Aorta (tissue), 5 donors: Measurements from ENCODE around the gene ZNF776. TPM values are rescaled to one million over a fixed set of nuclear protein-coding genes. Genes with fewer than 3 reads are reported as not detected.

Source experiments
- ATAC-seq: fragments of 200-7000 bp; cut with Tn5 transposase; one replicate; pipeline ENCODE4 v1.9.1; 2022; ENCODE audit warnings: moderate library complexity; ENCODE audit not compliant: low FRiP score
- DNase-seq, 2 donors: peaks; one replicate each; pipeline ENCODE4 v3.0.0-alpha.2; 2020
- H3K27ac ChIP-seq, 2 donors: one replicate each; pipeline ENCODE4 v1.5.1; 2013; ENCODE audit warnings: low read length in 2 of 2, mild to moderate bottlenecking in 2 of 2, moderate library complexity in 2 of 2, control low read depth in 1 of 2, inconsistent platforms in 1 of 2, low read depth in 1 of 2
- H3K27me3 ChIP-seq, 2 donors: one replicate each; pipeline ENCODE4 v1.6.1; 2013; ENCODE audit warnings: control low read depth in 1 of 2, low read length in 1 of 2, mild to moderate bottlenecking in 1 of 2, moderate library complexity in 1 of 2; ENCODE audit not compliant: insufficient read depth in 2 of 2, control insufficient read depth in 1 of 2
- H3K36me3 ChIP-seq, 2 donors: one replicate each; pipeline ENCODE4 v1.6.1; 2013; ENCODE audit warnings: control low read depth in 1 of 2, low read length in 1 of 2, mild to moderate bottlenecking in 1 of 2; ENCODE audit not compliant: insufficient read depth in 2 of 2, control insufficient read depth in 1 of 2
- H3K4me1 ChIP-seq, 2 donors: one replicate each; pipeline ENCODE4 v1.6.1; 2013; ENCODE audit warnings: low read length in 2 of 2, control low read depth in 1 of 2, mild to moderate bottlenecking in 1 of 2, moderate library complexity in 1 of 2; ENCODE audit not compliant: insufficient read depth in 2 of 2, control insufficient read depth in 1 of 2
- H3K4me3 ChIP-seq, 2 donors: one replicate each; pipeline ENCODE4 v1.5.1; 2013; ENCODE audit warnings: low read length in 2 of 2, control low read depth in 1 of 2, mild to moderate bottlenecking in 1 of 2
- H3K9me3 ChIP-seq: one replicate; pipeline ENCODE4 v1.6.1; 2013; ENCODE audit warnings: mild to moderate bottlenecking, low read length; ENCODE audit not compliant: control insufficient read depth
- WGBS, 2 donors: extraction: QIAGEN DNeasy Blood & Tissue Kit; methylation state at CpG; one replicate each; pipeline ENCODE4 v1.1.7; 2013; 5-methylcytosine and 5-hydroxymethylcytosine counted together
- intact Hi-C, 2 donors: fragments of 100-400 bp; cut with DNase I; formaldehyde crosslinking; loops; one replicate each; pipeline versions ENCODE4 v1.14.2 to v1.15.0; 2022
- polyA plus RNA-seq, 2 donors: library from polyadenylated mRNA; stranded (reverse); fragments of 200-250 nt; gene quantifications; one replicate each; pipeline ENCODE4 v1.2.3, GENCODE V29; 2013
- total RNA-seq, 2 donors: library from RNA; stranded (reverse); fragmentation: NEBNext Ultra II Directional; extraction: Animal tissue kit (Norgen Biotek cat#: 25700); gene quantifications; one replicate each; pipeline ENCODE4 v1.2.1, GENCODE V29; 2021
- donor health status: healthy with polysubstance abuse.
- donor health status: Bipolar disorder and iron deficiency.
- donor health status: DM: no; HTN: no; CAD: no.
- donor health status: DM: no; HTN: no; CAD: no.
- donor health status: DM: yes; HTN: yes; CAD: no.

The ZNF776 gene
- total and polyA plus RNA-seq, 4 donors: 4.8 to 13.6 (median 6.6) TPM

- no peak within 1 kb of the TSS for H3K27ac ChIP-seq
- H3K27me3 ChIP-seq: no peaks in the 10 kb centered on the region
- intact Hi-C loops: no loop called here
- peak; percentile 93 for DNase-seq
- peaks cover 19% of the 10 kb centered on the region for H3K9me3 ChIP-seq
- peaks cover 0 to 5% of the 10 kb centered on the region in 2 donors for H3K36me3 ChIP-seq
- WGBS, 2 donors: 3% methylated on average over 61 of the region's 61 CpGs
- H3K4me3 ChIP-seq: peak within 1 kb of the TSS; percentile 22 to 84
- no peaks in the 10 kb centered on the region for H3K4me1 ChIP-seq
- peak; percentile 95 for ATAC-seq
Observed at GRCh38 chr19:57769345-57770131, 22.9 kb downstream of the ZNF776 start, which contains the start of gene ZNF586. Gene ZNF586, plus strand, starts transcription at chr19:57769676. Its CDS starts 167 bp downstream, at chr19:57769843.

- WGBS, 2 donors: 90 to 93% methylated on average over 4 of the region's 4 CpGs
- Histone ChIP-seq H3K27me3 (no peaks in the 10 kb centered on the region), H3K36me3 (peaks cover 0 to 7% of the 10 kb centered on the region in 2 donors), H3K4me3 (no peak overlapping the region), H3K4me1 (no peaks in the 10 kb centered on the region), H3K27ac (no peak overlapping the region), H3K9me3 (peaks cover 27% of the 10 kb centered on the region)
- DNase-seq (no peak), ATAC-seq (no peak)
- intact Hi-C loops: no loop called here
Observed at GRCh38 chr19:57771417-57771816, 24.8 kb downstream of the ZNF776 start.

- ATAC-seq: no peak
- Histone ChIP-seq H3K4me3 (no peak overlapping the region), H3K36me3 (peaks cover 8 to 12% of the 10 kb centered on the region in 2 donors), H3K9me3 (peaks cover 34% of the 10 kb centered on the region), H3K27me3 (no peaks in the 10 kb centered on the region), H3K4me1 (no peaks in the 10 kb centered on the region), H3K27ac (no peak overlapping the region)
- no peak for DNase-seq
- 96 to 98% methylated on average over 3 of the region's 3 CpGs for WGBS, 2 donors
- intact Hi-C loops: no loop called here
Observed at GRCh38 chr19:57773488-57773887, 26.9 kb downstream of the ZNF776 start.

- Histone ChIP-seq H3K27me3 (no peaks in the 10 kb centered on the region), H3K27ac (no peak overlapping the region), H3K36me3 (peaks cover 19% of the 10 kb centered on the region in 2 donors), H3K9me3 (peaks cover 42% of the 10 kb centered on the region), H3K4me3 (no peak overlapping the region), H3K4me1 (no peaks in the 10 kb centered on the region)
- WGBS, 2 donors: 90 to 94% methylated on average over 6 of the region's 6 CpGs
- intact Hi-C loops: no loop called here
- no peak for DNase-seq
- no peak for ATAC-seq
Observed at GRCh38 chr19:57776764-57777296, 30.2 kb downstream of the ZNF776 start.

- no peaks in the 10 kb centered on the region for H3K4me1 ChIP-seq
- 95 to 100% methylated on average over 4 of the region's 4 CpGs for WGBS, 2 donors
- ATAC-seq (no peak), DNase-seq (no peak)
- intact Hi-C loops: no loop called here
- no peaks in the 10 kb centered on the region for H3K27me3 ChIP-seq
- H3K4me3 ChIP-seq: peak overlapping the region in 1 of 2 donors; percentile 14
- H3K36me3 ChIP-seq: peaks cover 17 to 19% of the 10 kb centered on the region in 2 donors
- H3K27ac ChIP-seq: no peak overlapping the region
- H3K9me3 ChIP-seq: peaks cover 37% of the 10 kb centered on the region
Observed at GRCh38 chr19:57778336-57778735, 31.7 kb downstream of the ZNF776 start.

- no peak overlapping the region for H3K4me3 ChIP-seq
- H3K27me3 ChIP-seq: no peaks in the 10 kb centered on the region
- H3K36me3 ChIP-seq: peaks cover 14 to 19% of the 10 kb centered on the region in 2 donors
- no peak for DNase-seq
- intact Hi-C loops: no loop called here
- H3K4me1 ChIP-seq: no peaks in the 10 kb centered on the region
- WGBS, 2 donors: 95 to 98% methylated on average over 10 of the region's 10 CpGs
- no peak overlapping the region for H3K27ac ChIP-seq
- peaks cover 32% of the 10 kb centered on the region for H3K9me3 ChIP-seq
- ATAC-seq: no peak
Observed at GRCh38 chr19:57779220-57779845, 32.7 kb downstream of the ZNF776 start.

- Histone ChIP-seq H3K4me1 (no peaks in the 10 kb centered on the region), H3K9me3 (peaks cover 23% of the 10 kb centered on the region), H3K4me3 (no peak overlapping the region), H3K36me3 (peaks cover 2 to 9% of the 10 kb centered on the region in 2 donors), H3K27ac (no peak overlapping the region), H3K27me3 (no peaks in the 10 kb centered on the region)
- ATAC-seq (no peak), DNase-seq (no peak)
- 89 to 94% methylated on average over 38 of the region's 38 CpGs for WGBS, 2 donors
- intact Hi-C loops: no loop called here
Observed at GRCh38 chr19:57786286-57786685, 39.7 kb downstream of the ZNF776 start.

- Histone ChIP-seq H3K4me1 (no peaks in the 10 kb centered on the region), H3K9me3 (peaks cover 23% of the 10 kb centered on the region), H3K27me3 (no peaks in the 10 kb centered on the region), H3K36me3 (peaks cover 3 to 11% of the 10 kb centered on the region in 2 donors), H3K27ac (no peak overlapping the region), H3K4me3 (no peak overlapping the region)
- intact Hi-C loops: no loop called here
- 91 to 98% methylated on average over 5 of the region's 5 CpGs for WGBS, 2 donors
- DNase-seq (no peak), ATAC-seq (no peak)
Observed at GRCh38 chr19:57786906-57787305, 40.3 kb downstream of the ZNF776 start.
